ENCODE results near the gene DOCK7. TPM values are rescaled to one million over a fixed set of nuclear protein-coding genes. Genes with fewer than 3 reads are reported as not detected.

Gene DOCK7
- total and polyA plus RNA-seq, 2 of the 13 experiments (the other 11 are each of a cell fraction or from before 2014, with no cell fraction given): 45.7 to 67.2 TPM

- no peak for TF ChIP-seq ZNF607 (CRISPR knock-in tag; IDR thresholded peaks at IDR 0.05; ENCODE audit: borderline replicate concordance)
- TF ChIP-seq NCOA1 (CRISPR knock-in tag; IDR thresholded peaks at IDR 0.05): no peak
- no peak for TF ChIP-seq ZEB1 (IDR thresholded peaks at IDR 0.05; ENCODE audit: insufficient replicate concordance, low read depth)
- no peak for TF ChIP-seq SRSF1 (optimal IDR thresholded peaks at IDR 0.05; ENCODE audit: low read depth, low read length)
- no peak for TF ChIP-seq NFATC3 (CRISPR knock-in tag; IDR thresholded peaks at IDR 0.05)
- TF ChIP-seq ZNF547 (CRISPR knock-in tag; IDR thresholded peaks at IDR 0.05): no peak
- TF ChIP-seq TEAD2 (CRISPR knock-in tag; IDR thresholded peaks at IDR 0.05): no peak
- TF ChIP-seq CREBL2 (CRISPR knock-in tag; IDR thresholded peaks at IDR 0.05; ENCODE audit: borderline replicate concordance): no peak
- no peak for TF ChIP-seq ZNF510 (CRISPR knock-in tag; IDR thresholded peaks at IDR 0.05; ENCODE audit: low read depth)
- TF ChIP-seq, protein P1, sequence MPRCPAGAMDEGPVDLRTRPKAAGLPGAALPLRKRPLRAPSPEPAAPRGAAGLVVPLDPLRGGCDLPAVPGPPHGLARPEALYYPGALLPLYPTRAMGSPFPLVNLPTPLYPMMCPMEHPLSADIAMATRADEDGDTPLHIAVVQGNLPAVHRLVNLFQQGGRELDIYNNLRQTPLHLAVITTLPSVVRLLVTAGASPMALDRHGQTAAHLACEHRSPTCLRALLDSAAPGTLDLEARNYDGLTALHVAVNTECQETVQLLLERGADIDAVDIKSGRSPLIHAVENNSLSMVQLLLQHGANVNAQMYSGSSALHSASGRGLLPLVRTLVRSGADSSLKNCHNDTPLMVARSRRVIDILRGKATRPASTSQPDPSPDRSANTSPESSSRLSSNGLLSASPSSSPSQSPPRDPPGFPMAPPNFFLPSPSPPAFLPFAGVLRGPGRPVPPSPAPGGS (CRISPR knock-in tag; IDR thresholded peaks at IDR 0.05): no peak
- TF ChIP-seq PITX1 (CRISPR knock-in tag; IDR thresholded peaks at IDR 0.05): no peak; the same call in 1 of the 2 replicates
- TF ChIP-seq ZNF788 (CRISPR knock-in tag; IDR thresholded peaks at IDR 0.05; ENCODE audit: borderline replicate concordance): no peak
- no peak for TF ChIP-seq ZNF850 (CRISPR knock-in tag; conservative IDR thresholded peaks at IDR 0.05)
- no peak for TF ChIP-seq KLF9 (CRISPR knock-in tag; IDR thresholded peaks at IDR 0.05; ENCODE audit: low read depth)
- TF ChIP-seq ONECUT2 (CRISPR knock-in tag; IDR thresholded peaks at IDR 0.05): no peak
- TF ChIP-seq, protein P2, sequence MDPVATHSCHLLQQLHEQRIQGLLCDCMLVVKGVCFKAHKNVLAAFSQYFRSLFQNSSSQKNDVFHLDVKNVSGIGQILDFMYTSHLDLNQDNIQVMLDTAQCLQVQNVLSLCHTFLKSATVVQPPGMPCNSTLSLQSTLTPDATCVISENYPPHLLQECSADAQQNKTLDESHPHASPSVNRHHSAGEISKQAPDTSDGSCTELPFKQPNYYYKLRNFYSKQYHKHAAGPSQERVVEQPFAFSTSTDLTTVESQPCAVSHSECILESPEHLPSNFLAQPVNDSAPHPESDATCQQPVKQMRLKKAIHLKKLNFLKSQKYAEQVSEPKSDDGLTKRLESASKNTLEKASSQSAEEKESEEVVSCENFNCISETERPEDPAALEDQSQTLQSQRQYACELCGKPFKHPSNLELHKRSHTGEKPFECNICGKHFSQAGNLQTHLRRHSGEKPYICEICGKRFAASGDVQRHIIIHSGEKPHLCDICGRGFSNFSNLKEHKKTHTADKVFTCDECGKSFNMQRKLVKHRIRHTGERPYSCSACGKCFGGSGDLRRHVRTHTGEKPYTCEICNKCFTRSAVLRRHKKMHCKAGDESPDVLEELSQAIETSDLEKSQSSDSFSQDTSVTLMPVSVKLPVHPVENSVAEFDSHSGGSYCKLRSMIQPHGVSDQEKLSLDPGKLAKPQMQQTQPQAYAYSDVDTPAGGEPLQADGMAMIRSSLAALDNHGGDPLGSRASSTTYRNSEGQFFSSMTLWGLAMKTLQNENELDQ (CRISPR knock-in tag; IDR thresholded peaks at IDR 0.05; ENCODE audit: borderline replicate concordance): no peak
- no peak for TF ChIP-seq ZNF614 (CRISPR knock-in tag; IDR thresholded peaks at IDR 0.05; ENCODE audit: borderline replicate concordance)
- TF ChIP-seq RAD21 (CRISPR knock-in tag; IDR thresholded peaks at IDR 0.05): no peak
- no peak for TF ChIP-seq ZNF570 (CRISPR knock-in tag; IDR thresholded peaks at IDR 0.05; ENCODE audit: borderline replicate concordance)
- no peak for TF ChIP-seq FOXP1 (IDR thresholded peaks at IDR 0.05)
- TF ChIP-seq FOXP1 (CRISPR knock-in tag; IDR thresholded peaks at IDR 0.05): no peak
- no peak for TF ChIP-seq NR2F1 (CRISPR knock-in tag; IDR thresholded peaks at IDR 0.05)
- TF ChIP-seq ZNF761 (CRISPR knock-in tag; conservative IDR thresholded peaks at IDR 0.05): no peak
- TF ChIP-seq, protein P3, sequence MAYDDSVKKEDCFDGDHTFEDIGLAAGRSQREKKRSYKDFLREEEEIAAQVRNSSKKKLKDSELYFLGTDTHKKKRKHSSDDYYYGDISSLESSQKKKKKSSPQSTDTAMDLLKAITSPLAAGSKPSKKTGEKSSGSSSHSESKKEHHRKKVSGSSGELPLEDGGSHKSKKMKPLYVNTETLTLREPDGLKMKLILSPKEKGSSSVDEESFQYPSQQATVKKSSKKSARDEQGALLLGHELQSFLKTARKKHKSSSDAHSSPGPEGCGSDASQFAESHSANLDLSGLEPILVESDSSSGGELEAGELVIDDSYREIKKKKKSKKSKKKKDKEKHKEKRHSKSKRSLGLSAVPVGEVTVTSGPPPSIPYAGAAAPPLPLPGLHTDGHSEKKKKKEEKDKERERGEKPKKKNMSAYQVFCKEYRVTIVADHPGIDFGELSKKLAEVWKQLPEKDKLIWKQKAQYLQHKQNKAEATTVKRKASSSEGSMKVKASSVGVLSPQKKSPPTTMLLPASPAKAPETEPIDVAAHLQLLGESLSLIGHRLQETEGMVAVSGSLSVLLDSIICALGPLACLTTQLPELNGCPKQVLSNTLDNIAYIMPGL (CRISPR knock-in tag; IDR thresholded peaks at IDR 0.05; ENCODE audit: borderline replicate concordance in 1 of 2, low read depth in 1 of 2): peak in 1 of 2 experiments; percentile 12; a peak in 1 of 4 replicates
- no peak for TF ChIP-seq ZNF121 (CRISPR knock-in tag; IDR thresholded peaks at IDR 0.05)
Observed at GRCh38 chr1:62687421-62687902, 724 bp downstream of the DOCK7 start (continued).

All from HepG2 (cell line).